NCI-H128 (cell line): ENCODE measurements around the gene NAPSA.
"Not testable (repeated sequence)": the region's sequence is repeated elsewhere in the genome, so short reads cannot be mapped to it uniquely, and the experiment has no call there.

Source experiments
- DNase-seq: peaks from one replicate; lab custom pipeline; 2025; ENCODE audit not compliant: unreplicated experiment; lab: John Stamatoyannopoulos, UW

The NAPSA gene

GRCh38 chr19:50365434-50366306, at the start of gene NAPSA:
NAPSA (minus strand) TSS chr19:50365639; CDS start chr19:50365621, 18 bp downstream.
- DNase-seq: no peak

GRCh38 chr19:50413531-50413930, 48.1 kb upstream of the NAPSA start:
- DNase-seq: no peak

GRCh38 chr19:50413096-50413495, 47.7 kb upstream of the NAPSA start:
- no peak for DNase-seq

- no peak for DNase-seq
Observed at GRCh38 chr19:50412419-50412818, 47.0 kb upstream of the NAPSA start.

- no peak for DNase-seq
Observed at GRCh38 chr19:50410109-50410508, 44.7 kb upstream of the NAPSA start.

GRCh38 chr19:50409347-50409746, 43.9 kb upstream of the NAPSA start:
- DNase-seq: no peak

- DNase-seq: no peak
Observed at GRCh38 chr19:50406829-50407228, 41.4 kb upstream of the NAPSA start.

- no peak for DNase-seq
Observed at GRCh38 chr19:50406156-50406820, 40.8 kb upstream of the NAPSA start.

GRCh38 chr19:50402544-50403301, 37.3 kb upstream of the NAPSA start:
- no peak for DNase-seq

- DNase-seq: no peak
Observed at GRCh38 chr19:50401605-50402450, 36.4 kb upstream of the NAPSA start.

- no peak for DNase-seq
Observed at GRCh38 chr19:50399368-50399745, 33.9 kb upstream of the NAPSA start.

GRCh38 chr19:50398675-50399367, 33.4 kb upstream of the NAPSA start:
- no peak for DNase-seq

GRCh38 chr19:50394017-50394416, 28.6 kb upstream of the NAPSA start:
- DNase-seq: no peak

GRCh38 chr19:50393589-50393988, 28.1 kb upstream of the NAPSA start:
- no peak for DNase-seq

GRCh38 chr19:50392759-50393158, 27.3 kb upstream of the NAPSA start:
- DNase-seq: no peak

GRCh38 chr19:50390952-50391351, 25.5 kb upstream of the NAPSA start:
- DNase-seq: not testable (repeated sequence)

- DNase-seq: not testable (repeated sequence)
Observed at GRCh38 chr19:50390295-50390694, 24.9 kb upstream of the NAPSA start.

GRCh38 chr19:50387868-50388245, 22.4 kb upstream of the NAPSA start:
- no peak for DNase-seq

GRCh38 chr19:50387176-50387867, 21.9 kb upstream of the NAPSA start:
- DNase-seq: no peak
